Endodermal cell (in vitro differentiated cells): ENCODE results near the gene ABHD17B. TPM values are rescaled to one million over a fixed set of nuclear protein-coding genes. Genes with fewer than 3 reads are reported as not detected.

ENCODE experiments used
- DNase-seq: peaks from one replicate; pipeline ENCODE4 v3.0.0-alpha.2; 2017
- H3K27ac ChIP-seq: 2 replicates; pipeline ENCODE4 v1.5.1; 2013; ENCODE audit warnings: mild to moderate bottlenecking, low read depth, low read length, moderate library complexity
- H3K27me3 ChIP-seq: 2 replicates; pipeline ENCODE4 v1.6.1; 2013; ENCODE audit warnings: mild to moderate bottlenecking, low read length, moderate library complexity; ENCODE audit not compliant: insufficient read depth, control insufficient read depth, poor library complexity, severe bottlenecking
- H3K36me3 ChIP-seq: 2 replicates; pipeline ENCODE4 v1.7.0; 2013; ENCODE audit warnings: mild to moderate bottlenecking, low read length, moderate library complexity; ENCODE audit not compliant: control insufficient read depth, insufficient read depth
- H3K4me1 ChIP-seq: one replicate; pipeline ENCODE4 v1.7.0; 2013; ENCODE audit warnings: low read length; ENCODE audit not compliant: control insufficient read depth, insufficient read depth
- H3K4me3 ChIP-seq: 2 replicates; pipeline ENCODE4 v1.5.1; 2013; ENCODE audit warnings: mild to moderate bottlenecking, low read length, moderate library complexity
- H3K9ac ChIP-seq: 2 replicates; pipeline ENCODE4 v1.6.1; 2013; ENCODE audit warnings: mild to moderate bottlenecking, low read length, moderate library complexity; ENCODE audit not compliant: poor library complexity, severe bottlenecking; ENCODE audit errors: extremely low read depth
- H3K9me3 ChIP-seq: 2 replicates; pipeline ENCODE4 v1.6.1; 2013; ENCODE audit warnings: mild to moderate bottlenecking, low read length, moderate library complexity; ENCODE audit not compliant: control insufficient read depth
- H3K27ac Mint-ChIP-seq: 2 replicates; pipeline ENCODE4 v1.8.0; 2020; ENCODE audit warnings: mixed read lengths
- H3K27me3 Mint-ChIP-seq: 2 replicates; pipeline ENCODE4 v1.8.0; 2021; ENCODE audit warnings: mild to moderate bottlenecking, mixed read lengths; ENCODE audit not compliant: insufficient read depth
- H3K36me3 Mint-ChIP-seq: 2 replicates; pipeline ENCODE4 v1.8.0; 2020; ENCODE audit warnings: low read depth, mixed read lengths
- H3K4me1 Mint-ChIP-seq: 2 replicates; pipeline ENCODE4 v1.8.0; 2020; ENCODE audit warnings: mixed read lengths
- H3K4me3 Mint-ChIP-seq: 2 replicates; pipeline ENCODE4 v1.8.0; 2020; ENCODE audit warnings: mild to moderate bottlenecking, moderate library complexity, mixed read lengths
- H3K9me3 Mint-ChIP-seq: 2 replicates; pipeline ENCODE4 v1.8.0; 2020; ENCODE audit warnings: mild to moderate bottlenecking, mixed read lengths
- WGBS, 2 experiments: methylation state at CpG; one replicate each; pipeline versions ENCODE4 v1.1.5 to v1.1.7; 2013; ENCODE audit warnings: missing lambda C conversion rate in 2 of 2, mixed read lengths in 1 of 2; ENCODE audit not compliant: insufficient coverage in 1 of 2, insufficient read length in 1 of 2; 5-methylcytosine and 5-hydroxymethylcytosine counted together
- total RNA-seq, 2 donors: library from RNA; stranded (reverse); fragmentation: NEBNext Ultra II Directional in 1 of 2; extraction: Animal tissue kit (Norgen Biotek cat#: 25700) in 1 of 2; gene quantifications; 2 replicates in 1 of 2; 3 replicates in 1 of 2; pipeline ENCODE4 v1.2.1, GENCODE V29; 2021
- TF ChIP-seq, protein P1 (sequence below): fragments of 200-600 bp; sonication (generic); conservative IDR thresholded peaks from 2 replicates; pipeline ENCODE4 v1.5.0; 2021; ENCODE audit warnings: antibody characterized with exemption, mild to moderate bottlenecking

Gene ABHD17B
- total RNA-seq, 2 donors from 2014 or later, result 32.3 to 44.9 TPM

GRCh38 chr9:71897577-71897976, 13.4 kb downstream of the ABHD17B start:
- Mint-ChIP-seq H3K27me3 (no peaks in the 10 kb centered on the region), H3K4me1 (peaks cover 31% of the 10 kb centered on the region), H3K36me3 (peaks cover 14% of the 10 kb centered on the region), H3K27ac (no peak overlapping the region), H3K9me3 (no peaks in the 10 kb centered on the region), H3K4me3 (no peak overlapping the region)
- Histone ChIP-seq H3K4me3 (no peak overlapping the region), H3K9me3 (no peaks in the 10 kb centered on the region), H3K4me1 (peaks cover 5% of the 10 kb centered on the region), H3K9ac (no peak overlapping the region), H3K36me3 (peaks cover 24% of the 10 kb centered on the region), H3K27ac (no peak overlapping the region), H3K27me3 (no peaks in the 10 kb centered on the region)
- WGBS, 2 experiments, result no CpG with 5 or more reads among the region's 1 CpG
- no peak for DNase-seq
- TF ChIP-seq, protein P1, sequence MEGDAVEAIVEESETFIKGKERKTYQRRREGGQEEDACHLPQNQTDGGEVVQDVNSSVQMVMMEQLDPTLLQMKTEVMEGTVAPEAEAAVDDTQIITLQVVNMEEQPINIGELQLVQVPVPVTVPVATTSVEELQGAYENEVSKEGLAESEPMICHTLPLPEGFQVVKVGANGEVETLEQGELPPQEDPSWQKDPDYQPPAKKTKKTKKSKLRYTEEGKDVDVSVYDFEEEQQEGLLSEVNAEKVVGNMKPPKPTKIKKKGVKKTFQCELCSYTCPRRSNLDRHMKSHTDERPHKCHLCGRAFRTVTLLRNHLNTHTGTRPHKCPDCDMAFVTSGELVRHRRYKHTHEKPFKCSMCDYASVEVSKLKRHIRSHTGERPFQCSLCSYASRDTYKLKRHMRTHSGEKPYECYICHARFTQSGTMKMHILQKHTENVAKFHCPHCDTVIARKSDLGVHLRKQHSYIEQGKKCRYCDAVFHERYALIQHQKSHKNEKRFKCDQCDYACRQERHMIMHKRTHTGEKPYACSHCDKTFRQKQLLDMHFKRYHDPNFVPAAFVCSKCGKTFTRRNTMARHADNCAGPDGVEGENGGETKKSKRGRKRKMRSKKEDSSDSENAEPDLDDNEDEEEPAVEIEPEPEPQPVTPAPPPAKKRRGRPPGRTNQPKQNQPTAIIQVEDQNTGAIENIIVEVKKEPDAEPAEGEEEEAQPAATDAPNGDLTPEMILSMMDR, result no peak

GRCh38 chr9:71896761-71897160, 14.2 kb downstream of the ABHD17B start:
- H3K27me3 ChIP-seq, result no peaks in the 10 kb centered on the region
- Mint-ChIP-seq H3K27me3 (no peaks in the 10 kb centered on the region), H3K27ac (no peak overlapping the region), H3K9me3 (no peaks in the 10 kb centered on the region), H3K4me3 (no peak overlapping the region), H3K4me1 (peaks cover 24% of the 10 kb centered on the region), H3K36me3 (peaks cover 14% of the 10 kb centered on the region)
- DNase-seq, result no peak
- H3K9me3 ChIP-seq, result no peaks in the 10 kb centered on the region
- H3K36me3 ChIP-seq, result peaks cover 24% of the 10 kb centered on the region
- TF ChIP-seq, protein P1, result no peak
- no peak overlapping the region for H3K9ac ChIP-seq
- no peak overlapping the region for H3K27ac ChIP-seq
- H3K4me1 ChIP-seq, result peaks cover 2% of the 10 kb centered on the region
- H3K4me3 ChIP-seq, result no peak overlapping the region

- no peak overlapping the region for H3K9ac ChIP-seq
- H3K36me3 Mint-ChIP-seq, result peaks cover 14% of the 10 kb centered on the region
- H3K4me1 Mint-ChIP-seq, result peaks cover 18% of the 10 kb centered on the region
- no peaks in the 10 kb centered on the region for H3K9me3 Mint-ChIP-seq
- TF ChIP-seq, protein P1, result no peak
- peaks cover 24% of the 10 kb centered on the region for H3K36me3 ChIP-seq
- no peak overlapping the region for H3K4me3 Mint-ChIP-seq
- H3K4me3 ChIP-seq, result no peak overlapping the region
- H3K27me3 ChIP-seq, result no peaks in the 10 kb centered on the region
- peaks cover 2% of the 10 kb centered on the region for H3K4me1 ChIP-seq
- H3K27ac ChIP-seq, result no peak overlapping the region
- H3K27ac Mint-ChIP-seq, result no peak overlapping the region
- no peak for DNase-seq
- H3K9me3 ChIP-seq, result no peaks in the 10 kb centered on the region
- no peaks in the 10 kb centered on the region for H3K27me3 Mint-ChIP-seq
These were observed 15.0 kb downstream of the ABHD17B start for GRCh38 chr9:71895955-71896354.
